Esophagus muscularis mucosa (tissue), 4 donors: Measurements from ENCODE around the gene MPZ. TPM values are rescaled to one million over a fixed set of nuclear protein-coding genes. Genes with fewer than 3 reads are reported as not detected.

Experiments
- DNase-seq: peaks from one replicate; pipeline ENCODE4 v3.0.0-alpha.2; 2017; ENCODE audit errors: extremely low spot score
- H3K27ac ChIP-seq, 4 donors: fragments of 200-600 bp; sonication (generic); replicated peaks in 1 of 4; 1 replicate in 3 of 4; 2 replicates in 1 of 4; pipeline ENCODE4 v1.5.1; 2016 to 2019; ENCODE audit warnings: mild to moderate bottlenecking in 1 of 4
- H3K27me3 ChIP-seq, 4 donors: fragments of 200-600 bp; sonication (generic); one replicate each; pipeline versions ENCODE4 v1.5.1 to v1.6.0; 2016 to 2019
- H3K36me3 ChIP-seq, 4 donors: fragments of 200-600 bp; sonication (generic); one replicate each; pipeline ENCODE4 v1.5.1; 2016 to 2019
- H3K4me1 ChIP-seq, 4 donors: fragments of 200-600 bp; sonication (generic); one replicate each; pipeline ENCODE4 v1.5.1; 2016 to 2019
- H3K4me3 ChIP-seq, 4 donors: fragments of 200-600 bp; sonication (generic); 1 replicate in 2 of 4; 2 replicates in 2 of 4; pipeline ENCODE4 v1.5.1; 2016 to 2019; ENCODE audit warnings: mild to moderate bottlenecking in 4 of 4, moderate library complexity in 1 of 4
- H3K9me3 ChIP-seq, 4 donors: fragments of 200-600 bp; sonication (generic); 1 replicate in 3 of 4; 2 replicates in 1 of 4; pipeline ENCODE4 v1.5.1; 2016 to 2019
- CTCF ChIP-seq, 3 experiments: fragments of 200-600 bp in 2 of 3; fragments of 450-650 bp in 1 of 3; sonication (generic) in 2 of 3; IDR thresholded peaks; one replicate each; pipeline ENCODE4 v1.5.1; 2017 to 2019; ENCODE audit warnings: antibody characterized with exemption in 3 of 3, mild to moderate bottlenecking in 2 of 3, moderate library complexity in 1 of 3
- EP300 ChIP-seq: sonication (generic); formaldehyde crosslinking; IDR thresholded peaks from one replicate; pipeline ENCODE4 v1.6.1; 2017; ENCODE audit warnings: antibody characterized with exemption
- POLR2A ChIP-seq: fragments of 450-650 bp; IDR thresholded peaks from one replicate; pipeline ENCODE4 v1.6.1; 2017; ENCODE audit warnings: antibody characterized with exemption, moderate library complexity, mild to moderate bottlenecking, low read depth
- POLR2AphosphoS5 ChIP-seq, 2 donors: sonication (generic); formaldehyde crosslinking; IDR thresholded peaks; one replicate each; pipeline ENCODE4 v1.6.1; 2017; ENCODE audit warnings: antibody characterized with exemption in 2 of 2
- WGBS: methylation state at CpG from one replicate; pipeline ENCODE4 v1.1.5; 2018; 5-methylcytosine and 5-hydroxymethylcytosine counted together
- intact Hi-C: fragments of 100-400 bp; cut with DNase I; formaldehyde crosslinking; loops from one replicate; pipeline ENCODE4 v1.15.1; 2023
- total RNA-seq, 4 donors: library from RNA; depleted of rRNA; stranded (reverse); fragments of >200 nt; gene quantifications; one replicate each; pipeline versions ENCODE4 v1.1.0 to v1.2.1, GENCODE V29; 2016

The MPZ gene
- 10 to 100 TPM in 3 of 4 donors, 1 to 10 TPM in 1; 7.5 to 18.4 (median 17.6) TPM for total RNA-seq

GRCh38 chr1:161309868-161310267, at the start of gene MPZ:
MPZ (minus strand) TSS chr1:161309968; CDS start chr1:161309905, 63 bp downstream.
- H3K27ac ChIP-seq: no peak within 1 kb of the TSS
- intact Hi-C loops: loop anchor here (5.0 kb wide), 2 partner anchors 67 to 83 kb away; partner anchors contain the start of gene TOMM40L
- H3K36me3 ChIP-seq: no peaks in the 10 kb centered on the region
- peaks cover 0 to 8% (median 0%) of the 10 kb centered on the region in 4 donors for H3K27me3 ChIP-seq
- no peak for DNase-seq
- TF ChIP-seq CTCF (IDR thresholded peaks at IDR 0.05) (no peak), POLR2A (no peak), POLR2AphosphoS5 (IDR thresholded peaks at IDR 0.05) (no peak), EP300 (no peak)
- H3K4me1 ChIP-seq: peaks cover 17 to 36% (median 34%) of the 10 kb centered on the region in 4 donors
- WGBS: 49% methylated on average over 2 of the region's 2 CpGs
- H3K9me3 ChIP-seq: no peaks in the 10 kb centered on the region
- peak within 1 kb of the TSS; percentile 4 to 26 (median 14) for H3K4me3 ChIP-seq

- DNase-seq: no peak
- no peak for TF ChIP-seq POLR2AphosphoS5 (IDR thresholded peaks at IDR 0.05)
- no peak for TF ChIP-seq CTCF (IDR thresholded peaks at IDR 0.05)
- TF ChIP-seq EP300: no peak
- TF ChIP-seq POLR2A: no peak
- no peak overlapping the region for H3K4me3 ChIP-seq
- no peaks in the 10 kb centered on the region for H3K27me3 ChIP-seq
- peaks cover 0 to 49% (median 21%) of the 10 kb centered on the region in 4 donors for H3K36me3 ChIP-seq
- H3K27ac ChIP-seq: no peak overlapping the region
- H3K9me3 ChIP-seq: no peaks in the 10 kb centered on the region
- H3K4me1 ChIP-seq: peaks cover 3 to 10% (median 7%) of the 10 kb centered on the region in 4 donors
- intact Hi-C loops: no loop called here
Measured at GRCh38 chr1:161359291-161359690, 49.5 kb upstream of the MPZ start.

- peaks cover 3 to 10% (median 7%) of the 10 kb centered on the region in 4 donors for H3K4me1 ChIP-seq
- peaks cover 0 to 33% (median 11%) of the 10 kb centered on the region in 4 donors for H3K36me3 ChIP-seq
- no peak for DNase-seq
- no peak overlapping the region for H3K4me3 ChIP-seq
- intact Hi-C loops: no loop called here
- H3K9me3 ChIP-seq: no peaks in the 10 kb centered on the region
- no peaks in the 10 kb centered on the region for H3K27me3 ChIP-seq
- 96% methylated on average over 8 of the region's 8 CpGs for WGBS
- TF ChIP-seq CTCF (IDR thresholded peaks at IDR 0.05): no peak
- TF ChIP-seq POLR2AphosphoS5 (IDR thresholded peaks at IDR 0.05): no peak
- TF ChIP-seq POLR2A: no peak
- TF ChIP-seq EP300: no peak
- no peak overlapping the region for H3K27ac ChIP-seq
Measured at GRCh38 chr1:161357073-161357472, 47.3 kb upstream of the MPZ start.

- Histone ChIP-seq H3K27ac (no peak overlapping the region), H3K36me3 (peaks cover 0 to 32% (median 16%) of the 10 kb centered on the region in 4 donors), H3K9me3 (no peaks in the 10 kb centered on the region), H3K4me3 (no peak overlapping the region), H3K27me3 (no peaks in the 10 kb centered on the region), H3K4me1 (peaks cover 0 to 3% (median 0%) of the 10 kb centered on the region in 4 donors)
- WGBS: 43% methylated on average over 1 of the region's 1 CpG
- TF ChIP-seq POLR2AphosphoS5 (IDR thresholded peaks at IDR 0.05): no peak
- no peak for TF ChIP-seq POLR2A
- no peak for TF ChIP-seq EP300
- no peak for TF ChIP-seq CTCF (IDR thresholded peaks at IDR 0.05)
- intact Hi-C loops: no loop called here
- no peak for DNase-seq
Measured at GRCh38 chr1:161351482-161351881, 41.7 kb upstream of the MPZ start.

- 83% methylated on average over 1 of the region's 1 CpG for WGBS
- Histone ChIP-seq H3K27me3 (no peaks in the 10 kb centered on the region), H3K9me3 (no peaks in the 10 kb centered on the region), H3K36me3 (peaks cover 0 to 32% (median 21%) of the 10 kb centered on the region in 4 donors), H3K4me1 (peaks cover 0 to 3% (median 0%) of the 10 kb centered on the region in 4 donors), H3K27ac (no peak overlapping the region), H3K4me3 (no peak overlapping the region)
- no peak for DNase-seq
- no peak for TF ChIP-seq EP300
- intact Hi-C loops: no loop called here
Measured at GRCh38 chr1:161350671-161351070, 40.9 kb upstream of the MPZ start.
